ENCODE data around the gene ZNF565. TPM values are rescaled to one million over a fixed set of nuclear protein-coding genes. Genes with fewer than 3 reads are reported as not detected.

Gene ZNF565
- total and polyA plus RNA-seq, 4 experiments from 2014 or later, result 0.76 to 10.9 (median 7.3) TPM

GRCh38 chr19:36151144-36152018 is 63.1 kb downstream of the ZNF565 start:
- H3K36me3 Mint-ChIP-seq, result peaks cover 30 to 43% of the 10 kb centered on the region in 2 donors

GRCh38 chr19:36150586-36150985 is 63.9 kb downstream of the ZNF565 start:
- ChIA-PET POLR2A (ENCODE audit: partially characterized antibody) (no interaction called here), CTCF (ENCODE audit: partially characterized antibody) (interaction anchor here (1.1 to 1.2 kb wide), 2 partner anchors 19 to 23 kb away, joined by 3 to 4 read pairs; no protein-coding TSS in a partner anchor)
- Histone ChIP-seq H3K27ac (ENCODE audit: low read depth, low read length) (no peak overlapping the region), H3K9me3 (ENCODE audit: control insufficient read depth in 1 of 2, low read length in 2 of 2) (no peaks in the 10 kb centered on the region), H3K36me3 (ENCODE audit: insufficient read depth, low read length) (peaks cover 49% of the 10 kb centered on the region), H3K4me1 (ENCODE audit: insufficient read depth, low read length) (no peaks in the 10 kb centered on the region), H3K27me3 (ENCODE audit: insufficient read depth, low read length) (no peaks in the 10 kb centered on the region), H3K4me3 (ENCODE audit: low read length in 2 of 2) (no peak overlapping the region)
- intact Hi-C loops (cut with micrococcal nuclease), result no loop called here
- Mint-ChIP-seq H3K4me3 (no peak overlapping the region), H3K36me3 (peaks cover 33 to 50% of the 10 kb centered on the region in 2 donors), H3K27me3 (no peaks in the 10 kb centered on the region), H3K27ac (peak overlapping the region in 1 of 7 donors; percentile 53), H3K9me3 (no peaks in the 10 kb centered on the region), H3K4me1 (peaks cover 0 to 9% (median 4%) of the 10 kb centered on the region in 4 donors)
- DNase-seq, result no peak

More at GRCh38 chr19:36151144-36152018, 63.1 kb downstream of the ZNF565 start:
- Mint-ChIP-seq H3K27me3 (no peaks in the 10 kb centered on the region), H3K27ac (no peak overlapping the region), H3K9me3 (no peaks in the 10 kb centered on the region), H3K4me1 (peaks cover 0 to 8% (median 5%) of the 10 kb centered on the region in 4 donors), H3K4me3 (no peak overlapping the region)
- Histone ChIP-seq H3K27ac (ENCODE audit: low read depth, low read length) (no peak overlapping the region), H3K9me3 (ENCODE audit: control insufficient read depth in 1 of 2, low read length in 2 of 2) (no peaks in the 10 kb centered on the region), H3K27me3 (ENCODE audit: insufficient read depth, low read length) (no peaks in the 10 kb centered on the region), H3K36me3 (ENCODE audit: insufficient read depth, low read length) (peaks cover 41% of the 10 kb centered on the region), H3K4me3 (ENCODE audit: low read length in 2 of 2) (no peak overlapping the region), H3K4me1 (ENCODE audit: insufficient read depth, low read length) (no peaks in the 10 kb centered on the region)
- CTCF ChIA-PET (ENCODE audit: partially characterized antibody), result interaction anchor here (1.1 to 1.2 kb wide), 2 partner anchors 18 to 24 kb away, joined by 3 to 4 read pairs; no protein-coding TSS in a partner anchor
- POLR2A ChIA-PET (ENCODE audit: partially characterized antibody), result interaction anchor here (0.8 kb wide), 1 partner anchor 23 kb away, joined by 3 read pairs; no protein-coding TSS in a partner anchor
- intact Hi-C loops (cut with micrococcal nuclease), result no loop called here
- no peak for DNase-seq

GRCh38 chr19:36149673-36150406 is 64.6 kb downstream of the ZNF565 start:
- CTCF ChIA-PET (ENCODE audit: partially characterized antibody), result no interaction called here
- peaks cover 34 to 56% of the 10 kb centered on the region in 2 donors for H3K36me3 Mint-ChIP-seq
- H3K9me3 Mint-ChIP-seq, result no peaks in the 10 kb centered on the region
- no peak overlapping the region for H3K27ac ChIP-seq (ENCODE audit: low read depth, low read length)
- intact Hi-C loops (cut with micrococcal nuclease), result no loop called here
- H3K36me3 ChIP-seq (ENCODE audit: insufficient read depth, low read length), result peaks cover 55% of the 10 kb centered on the region
- no peaks in the 10 kb centered on the region for H3K27me3 Mint-ChIP-seq
- POLR2A ChIA-PET (ENCODE audit: partially characterized antibody), result no interaction called here
- no peak overlapping the region for H3K4me3 ChIP-seq (ENCODE audit: low read length in 2 of 2)
- H3K4me3 Mint-ChIP-seq, result no peak overlapping the region
- H3K27ac Mint-ChIP-seq, result peak overlapping the region in 3 of 7 donors; percentile 35 to 64 (median 42)
- peaks cover 0 to 9% (median 3%) of the 10 kb centered on the region in 4 donors for H3K4me1 Mint-ChIP-seq
- H3K4me1 ChIP-seq (ENCODE audit: insufficient read depth, low read length), result no peaks in the 10 kb centered on the region
- H3K27me3 ChIP-seq (ENCODE audit: insufficient read depth, low read length), result no peaks in the 10 kb centered on the region
- H3K9me3 ChIP-seq (ENCODE audit: control insufficient read depth in 1 of 2, low read length in 2 of 2), result no peaks in the 10 kb centered on the region
- no peak for DNase-seq

GRCh38 chr19:36144624-36145023 is 69.8 kb downstream of the ZNF565 start:
- H3K4me3 Mint-ChIP-seq, result no peak overlapping the region
- peak overlapping the region in 1 of 7 donors; percentile 75 for H3K27ac Mint-ChIP-seq
- no peak overlapping the region for H3K4me3 ChIP-seq (ENCODE audit: low read length in 2 of 2)
- no peaks in the 10 kb centered on the region for H3K9me3 ChIP-seq (ENCODE audit: control insufficient read depth in 1 of 2, low read length in 2 of 2)
- no peak for DNase-seq
- H3K27me3 Mint-ChIP-seq, result no peaks in the 10 kb centered on the region
- H3K36me3 Mint-ChIP-seq, result peaks cover 42 to 68% of the 10 kb centered on the region in 2 donors
- CTCF ChIA-PET (ENCODE audit: partially characterized antibody), result interaction anchor here (1.0 to 3.3 kb wide), 2 partner anchors 17 to 25 kb away, joined by 5 to 15 read pairs; no protein-coding TSS in a partner anchor
- peaks cover 57% of the 10 kb centered on the region for H3K36me3 ChIP-seq (ENCODE audit: insufficient read depth, low read length)
- peaks cover 9% of the 10 kb centered on the region for H3K4me1 ChIP-seq (ENCODE audit: insufficient read depth, low read length)
- no peaks in the 10 kb centered on the region for H3K27me3 ChIP-seq (ENCODE audit: insufficient read depth, low read length)
- POLR2A ChIA-PET (ENCODE audit: partially characterized antibody), result interaction anchor here (1.3 kb wide), 1 partner anchor 17 kb away, joined by 4 read pairs; no protein-coding TSS in a partner anchor
- H3K27ac ChIP-seq (ENCODE audit: low read depth, low read length), result no peak overlapping the region
- intact Hi-C loops (cut with micrococcal nuclease), result no loop called here
- peaks cover 13 to 26% (median 15%) of the 10 kb centered on the region in 4 donors for H3K4me1 Mint-ChIP-seq
- H3K9me3 Mint-ChIP-seq, result peaks cover 0 to 3% (median 0%) of the 10 kb centered on the region in 8 donors

- H3K36me3 Mint-ChIP-seq, result peaks cover 29 to 51% of the 10 kb centered on the region in 2 donors
- peaks cover 43% of the 10 kb centered on the region for H3K36me3 ChIP-seq (ENCODE audit: insufficient read depth, low read length)
- no peak for DNase-seq
- CTCF ChIA-PET (ENCODE audit: partially characterized antibody), result interaction anchor here (0.9 to 3.3 kb wide), 2 partner anchors 11 to 15 kb away, joined by 5 to 15 read pairs; no protein-coding TSS in a partner anchor
- peaks cover 15% of the 10 kb centered on the region for H3K4me1 ChIP-seq (ENCODE audit: insufficient read depth, low read length)
- no peak overlapping the region for H3K27ac ChIP-seq (ENCODE audit: low read depth, low read length)
- POLR2A ChIA-PET (ENCODE audit: partially characterized antibody), result interaction anchor here (1.0 to 1.3 kb wide), 2 partner anchors 12 to 14 kb away, joined by 3 to 4 read pairs; no protein-coding TSS in a partner anchor
- no peaks in the 10 kb centered on the region for H3K9me3 ChIP-seq (ENCODE audit: control insufficient read depth in 1 of 2, low read length in 2 of 2)
- H3K4me1 Mint-ChIP-seq, result peaks cover 11 to 29% (median 18%) of the 10 kb centered on the region in 4 donors
- H3K4me3 ChIP-seq (ENCODE audit: low read length in 2 of 2), result no peak overlapping the region
- intact Hi-C loops (cut with micrococcal nuclease), result no loop called here
- H3K27me3 Mint-ChIP-seq, result no peaks in the 10 kb centered on the region
- H3K4me3 Mint-ChIP-seq, result peak overlapping the region in 5 of 8 donors; percentile 5 to 70 (median 18)
- no peaks in the 10 kb centered on the region for H3K27me3 ChIP-seq (ENCODE audit: insufficient read depth, low read length)
- H3K27ac Mint-ChIP-seq, result peak overlapping the region in 4 of 7 donors; percentile 53 to 89 (median 71)
- H3K9me3 Mint-ChIP-seq, result peaks cover 0 to 3% (median 0%) of the 10 kb centered on the region in 8 donors
Observed at GRCh38 chr19:36142496-36142895, 72.0 kb downstream of the ZNF565 start.

GRCh38 chr19:36142046-36142445 is 72.4 kb downstream of the ZNF565 start:
- Histone ChIP-seq H3K27ac (ENCODE audit: low read depth, low read length) (peak overlapping the region; percentile 57), H3K4me3 (ENCODE audit: low read length in 2 of 2) (no peak overlapping the region), H3K4me1 (ENCODE audit: insufficient read depth, low read length) (peaks cover 15% of the 10 kb centered on the region), H3K9me3 (ENCODE audit: control insufficient read depth in 1 of 2, low read length in 2 of 2) (no peaks in the 10 kb centered on the region), H3K27me3 (ENCODE audit: insufficient read depth, low read length) (no peaks in the 10 kb centered on the region), H3K36me3 (ENCODE audit: insufficient read depth, low read length) (peaks cover 40% of the 10 kb centered on the region)
- Mint-ChIP-seq H3K4me3 (peak overlapping the region in 3 of 8 donors; percentile 31 to 97 (median 90)), H3K4me1 (peaks cover 11 to 28% (median 18%) of the 10 kb centered on the region in 4 donors), H3K36me3 (peaks cover 27 to 48% of the 10 kb centered on the region in 2 donors), H3K27ac (peak overlapping the region in 4 of 7 donors; percentile 41 to 95 (median 66)), H3K27me3 (no peaks in the 10 kb centered on the region), H3K9me3 (peaks cover 0 to 3% (median 0%) of the 10 kb centered on the region in 8 donors)
- no peak for DNase-seq
- CTCF ChIA-PET (ENCODE audit: partially characterized antibody), result interaction anchor here (3.3 kb wide), 1 partner anchor 15 kb away, joined by 15 read pairs; no protein-coding TSS in a partner anchor
- POLR2A ChIA-PET (ENCODE audit: partially characterized antibody), result interaction anchor here (1.0 to 1.3 kb wide), 3 partner anchors 12 to 73 kb away, joined by 3 to 4 read pairs (median 3); partner anchors contain the start of genes ZNF146 and ZNF565
- intact Hi-C loops (cut with micrococcal nuclease), result no loop called here

All from CD4-positive, alpha-beta memory T cell (primary cell).